OCI-LY1 (cell line): ENCODE measurements around the gene HRC.

Source experiments
- EZH2 ChIP-seq: fragments of 200-600 bp; sonication (generic), shearing (Covaris generic); IDR thresholded peaks from 2 replicates; pipeline ENCODE4 v1.8.0; 2017; ENCODE audit warnings: borderline replicate concordance, mixed run types, mild to moderate bottlenecking, antibody characterized with exemption, low read length, moderate library complexity, mixed read lengths
- TF ChIP-seq, protein P1 (sequence below): fragments of 200-600 bp; sonication (generic), shearing (Covaris generic); IDR thresholded peaks from 2 replicates; pipeline ENCODE4 v1.5.1; 2017; ENCODE audit warnings: mild to moderate bottlenecking, antibody characterized with exemption, low read length, moderate library complexity, mixed read lengths

- TF ChIP-seq, protein P1, sequence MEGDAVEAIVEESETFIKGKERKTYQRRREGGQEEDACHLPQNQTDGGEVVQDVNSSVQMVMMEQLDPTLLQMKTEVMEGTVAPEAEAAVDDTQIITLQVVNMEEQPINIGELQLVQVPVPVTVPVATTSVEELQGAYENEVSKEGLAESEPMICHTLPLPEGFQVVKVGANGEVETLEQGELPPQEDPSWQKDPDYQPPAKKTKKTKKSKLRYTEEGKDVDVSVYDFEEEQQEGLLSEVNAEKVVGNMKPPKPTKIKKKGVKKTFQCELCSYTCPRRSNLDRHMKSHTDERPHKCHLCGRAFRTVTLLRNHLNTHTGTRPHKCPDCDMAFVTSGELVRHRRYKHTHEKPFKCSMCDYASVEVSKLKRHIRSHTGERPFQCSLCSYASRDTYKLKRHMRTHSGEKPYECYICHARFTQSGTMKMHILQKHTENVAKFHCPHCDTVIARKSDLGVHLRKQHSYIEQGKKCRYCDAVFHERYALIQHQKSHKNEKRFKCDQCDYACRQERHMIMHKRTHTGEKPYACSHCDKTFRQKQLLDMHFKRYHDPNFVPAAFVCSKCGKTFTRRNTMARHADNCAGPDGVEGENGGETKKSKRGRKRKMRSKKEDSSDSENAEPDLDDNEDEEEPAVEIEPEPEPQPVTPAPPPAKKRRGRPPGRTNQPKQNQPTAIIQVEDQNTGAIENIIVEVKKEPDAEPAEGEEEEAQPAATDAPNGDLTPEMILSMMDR: no peak
- no peak for TF ChIP-seq EZH2
Observed at GRCh38 chr19:49180659-49181058, 25.5 kb upstream of the HRC start.
